IPS-11a (cell line): ENCODE measurements around the gene C19orf73.
"Not testable (repeated sequence)": the region's sequence is repeated elsewhere in the genome, so short reads cannot be mapped to it uniquely, and the experiment has no call there.

ENCODE experiments used
- H3K4me3 ChIP-seq: one replicate; pipeline ENCODE4 v1.5.1; 2013; ENCODE audit warnings: low read depth, low read length, control low read depth

Gene C19orf73

GRCh38 chr19:49103331-49104085, 15.4 kb downstream of the C19orf73 start:
- no peak overlapping the region for H3K4me3 ChIP-seq

GRCh38 chr19:49102303-49102702, 16.6 kb downstream of the C19orf73 start:
- H3K4me3 ChIP-seq: no peak overlapping the region

- H3K4me3 ChIP-seq: no peak overlapping the region
Measured at GRCh38 chr19:49101160-49101559, 17.8 kb downstream of the C19orf73 start.

GRCh38 chr19:49098795-49099194, 20.1 kb downstream of the C19orf73 start:
- H3K4me3 ChIP-seq: no peak overlapping the region

- no peak overlapping the region for H3K4me3 ChIP-seq
Measured at GRCh38 chr19:49097453-49098288, 21.3 kb downstream of the C19orf73 start.

- no peak overlapping the region for H3K4me3 ChIP-seq
Measured at GRCh38 chr19:49094505-49095482, 24.1 kb downstream of the C19orf73 start.

GRCh38 chr19:49092686-49093085, 26.3 kb downstream of the C19orf73 start:
- H3K4me3 ChIP-seq: no peak overlapping the region

GRCh38 chr19:49091391-49092038, 27.4 kb downstream of the C19orf73 start:
- H3K4me3 ChIP-seq: no peak overlapping the region

GRCh38 chr19:49086296-49086695, 32.6 kb downstream of the C19orf73 start:
- peak overlapping the region; percentile 94 for H3K4me3 ChIP-seq

- peak overlapping the region; percentile 94 for H3K4me3 ChIP-seq
Measured at GRCh38 chr19:49085868-49086232, 33.1 kb downstream of the C19orf73 start.

- peak within 1 kb of the TSS; percentile 94 for H3K4me3 ChIP-seq
Measured at GRCh38 chr19:49085020-49085867, 33.7 kb downstream of the C19orf73 start, which contains the start of gene SNRNP70. SNRNP70 (plus strand) TSS chr19:49085451; CDS start chr19:49086415, 964 bp downstream.

- no peak overlapping the region for H3K4me3 ChIP-seq
Measured at GRCh38 chr19:49084206-49085019, 34.5 kb downstream of the C19orf73 start.

GRCh38 chr19:49081273-49081672, 37.7 kb downstream of the C19orf73 start:
- no peak overlapping the region for H3K4me3 ChIP-seq

GRCh38 chr19:49080392-49080791, 38.6 kb downstream of the C19orf73 start:
- no peak overlapping the region for H3K4me3 ChIP-seq

GRCh38 chr19:49074869-49075268, 44.1 kb downstream of the C19orf73 start:
- H3K4me3 ChIP-seq: not testable (repeated sequence)

- H3K4me3 ChIP-seq: no peak overlapping the region
Measured at GRCh38 chr19:49073514-49074378, 45.2 kb downstream of the C19orf73 start.

GRCh38 chr19:49071860-49072547, 46.9 kb downstream of the C19orf73 start:
- H3K4me3 ChIP-seq: no peak overlapping the region
